Hematopoietic multipotent progenitor cell treated with erythropoietin and hydrocortisone succinate and interleukin-3 and kit ligand, for 15 days (in vitro differentiated cells): ENCODE results near the gene ITM2B.
"Not testable (repeated sequence)": the region's sequence is repeated elsewhere in the genome, so short reads cannot be mapped to it uniquely, and the experiment has no call there.

Source experiments
- DNase-seq: peaks from one replicate; pipeline ENCODE4 v3.0.0-alpha.2; 2015; ENCODE audit warnings: low spot score

ITM2B gene

DNA sequence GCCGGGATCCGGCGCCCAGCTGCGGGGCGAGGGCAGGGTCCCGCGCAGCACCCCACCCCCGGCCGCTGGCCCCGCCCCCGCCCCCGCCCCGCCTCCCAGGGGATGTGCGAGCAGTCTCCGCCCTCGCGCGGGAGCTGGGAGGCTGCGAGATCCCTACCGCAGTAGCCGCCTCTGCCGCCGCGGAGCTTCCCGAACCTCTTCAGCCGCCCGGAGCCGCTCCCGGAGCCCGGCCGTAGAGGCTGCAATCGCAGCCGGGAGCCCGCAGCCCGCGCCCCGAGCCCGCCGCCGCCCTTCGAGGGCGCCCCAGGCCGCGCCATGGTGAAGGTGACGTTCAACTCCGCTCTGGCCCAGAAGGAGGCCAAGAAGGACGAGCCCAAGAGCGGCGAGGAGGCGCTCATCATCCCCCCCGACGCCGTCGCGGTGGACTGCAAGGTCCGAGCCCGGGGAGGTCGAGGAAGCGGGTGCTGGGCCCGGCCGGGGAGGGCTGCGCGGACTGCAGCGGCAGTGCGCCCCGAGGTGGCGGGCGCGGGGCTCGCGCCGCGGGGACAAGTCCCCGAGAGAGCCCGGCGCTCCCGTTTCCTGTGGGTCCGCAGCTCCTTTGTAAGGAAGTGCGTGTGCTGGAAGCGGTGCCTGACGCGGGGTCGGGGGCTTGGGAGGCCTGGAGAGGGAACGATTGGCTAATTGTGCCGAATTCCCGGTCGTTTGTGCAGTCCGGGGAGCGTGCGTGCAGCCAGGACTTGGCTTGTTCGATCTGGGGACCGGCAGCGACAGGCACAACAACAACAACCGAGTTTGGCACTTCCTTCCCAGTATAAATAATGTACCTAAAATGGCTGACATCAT lies at the start of gene ITM2B:
Gene ITM2B, plus strand, starts transcription at position 161 of the 843 bp plus-strand sequence. Its CDS starts 155 bp downstream, at position 316.
- peak; percentile 67 for DNase-seq

DNA sequence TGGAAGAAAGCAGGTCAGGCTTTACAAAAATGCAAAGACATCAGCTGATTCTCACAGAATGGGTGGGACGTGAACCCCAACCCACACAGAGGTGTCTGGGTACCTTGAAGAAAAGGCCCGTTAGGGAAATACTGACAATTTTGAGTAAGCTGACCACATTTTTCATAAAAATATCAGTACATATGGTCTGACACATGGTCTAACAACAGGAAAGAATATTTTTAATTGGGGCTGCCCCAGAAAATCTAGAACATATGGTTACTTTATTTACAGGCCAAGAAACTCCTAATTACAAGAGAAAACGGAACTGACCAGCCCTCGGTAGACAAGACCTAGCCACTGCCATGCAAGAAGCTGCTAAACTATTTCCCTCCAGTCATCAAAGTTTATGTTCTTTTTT lies 48.7 kb upstream of the ITM2B start:
- DNase-seq, result no peak

DNA sequence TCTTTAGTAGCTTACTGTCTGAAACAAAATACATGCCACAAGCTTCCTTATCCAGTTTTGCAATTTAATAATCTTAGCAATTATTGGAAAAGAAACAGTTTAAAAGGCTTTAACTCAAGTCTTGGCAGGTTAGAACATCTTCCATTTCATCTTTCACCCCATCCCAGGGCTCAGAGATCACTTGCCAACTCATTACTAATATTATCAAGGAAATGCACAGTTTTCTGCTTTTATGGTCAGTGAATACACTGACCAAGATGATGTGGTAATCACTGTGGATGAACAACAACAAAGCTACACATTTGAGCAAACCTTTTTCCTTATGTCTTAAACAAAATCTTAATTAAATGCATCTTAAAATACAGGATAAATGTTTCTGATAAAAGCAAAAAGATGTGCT lies 48.0 kb upstream of the ITM2B start:
- DNase-seq, result no peak

DNA sequence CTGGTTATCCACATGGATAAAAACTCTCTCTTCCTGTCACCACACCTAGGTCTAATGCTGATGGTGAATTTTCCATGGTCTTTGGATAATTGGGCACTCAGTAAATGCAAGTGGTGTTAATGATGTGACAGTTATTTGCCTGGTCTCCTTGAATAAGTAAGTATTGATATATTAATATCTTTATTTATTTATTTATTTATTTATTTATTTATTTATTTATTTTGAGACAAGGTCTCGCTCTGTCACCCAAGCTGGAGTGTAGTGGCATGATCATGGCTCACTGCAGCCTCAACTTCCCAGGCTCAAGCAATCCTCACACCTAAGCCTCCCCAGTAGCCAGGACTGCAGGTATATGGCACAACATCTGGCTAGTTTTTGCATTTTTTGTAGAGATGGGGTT lies 46.3 kb upstream of the ITM2B start:
- no peak for DNase-seq

DNA sequence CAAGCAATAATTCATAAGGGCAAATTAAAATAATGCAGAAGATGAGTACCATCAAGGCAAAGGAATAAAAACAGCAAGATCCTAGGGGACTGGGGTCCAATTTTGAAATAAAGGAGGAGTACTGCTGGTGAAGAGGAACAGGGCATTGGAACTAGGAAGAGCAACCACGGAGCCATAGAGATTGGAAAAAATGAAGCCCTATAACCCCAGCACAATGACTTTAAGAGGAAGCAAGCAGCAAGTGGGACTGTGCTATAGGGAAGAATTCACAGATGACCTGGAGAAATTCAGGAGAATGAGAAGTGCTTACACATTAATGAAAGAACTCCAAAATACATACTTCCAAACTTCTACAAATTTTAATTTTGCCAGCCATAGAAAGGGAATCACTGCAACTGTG lies 44.9 kb upstream of the ITM2B start:
- DNase-seq, result no peak

DNA sequence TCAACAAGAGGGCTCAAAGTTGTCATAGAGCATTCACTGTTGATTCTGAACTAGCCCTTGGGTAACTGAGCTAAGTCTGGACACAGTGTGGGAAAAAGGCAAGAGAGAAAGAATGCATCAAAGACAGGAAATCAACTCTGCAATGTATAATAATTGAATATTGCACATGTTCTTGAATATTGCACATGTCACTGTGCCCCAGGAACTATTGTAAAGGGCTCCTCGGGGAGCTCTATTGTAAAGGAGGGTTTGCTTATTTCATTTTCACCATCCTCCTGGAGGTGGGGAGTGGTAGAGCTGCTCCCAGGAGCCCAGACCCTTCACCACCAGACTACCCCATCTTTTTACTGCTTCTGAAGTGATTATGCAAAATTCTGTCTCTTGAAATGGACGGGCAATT lies 44.4 kb upstream of the ITM2B start:
- no peak for DNase-seq

DNA sequence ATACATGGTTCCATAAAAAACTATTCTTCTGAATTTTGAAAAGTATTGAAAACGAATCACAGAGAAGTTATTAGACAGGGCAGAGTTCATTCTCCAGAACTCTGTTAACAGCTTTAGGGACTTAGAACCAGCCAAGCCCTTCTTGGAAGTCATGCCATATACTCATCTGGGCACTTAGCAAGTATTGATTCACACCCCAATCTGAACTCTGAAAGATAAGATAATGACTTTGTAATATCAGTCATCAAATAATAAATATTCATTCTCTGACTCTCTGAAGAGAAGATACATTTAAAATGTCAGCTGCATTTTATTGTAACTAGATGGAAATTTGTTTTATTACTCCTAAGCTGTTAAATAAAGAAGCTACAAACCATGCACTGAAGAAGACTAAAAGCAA lies 43.8 kb upstream of the ITM2B start:
- DNase-seq, result no peak

DNA sequence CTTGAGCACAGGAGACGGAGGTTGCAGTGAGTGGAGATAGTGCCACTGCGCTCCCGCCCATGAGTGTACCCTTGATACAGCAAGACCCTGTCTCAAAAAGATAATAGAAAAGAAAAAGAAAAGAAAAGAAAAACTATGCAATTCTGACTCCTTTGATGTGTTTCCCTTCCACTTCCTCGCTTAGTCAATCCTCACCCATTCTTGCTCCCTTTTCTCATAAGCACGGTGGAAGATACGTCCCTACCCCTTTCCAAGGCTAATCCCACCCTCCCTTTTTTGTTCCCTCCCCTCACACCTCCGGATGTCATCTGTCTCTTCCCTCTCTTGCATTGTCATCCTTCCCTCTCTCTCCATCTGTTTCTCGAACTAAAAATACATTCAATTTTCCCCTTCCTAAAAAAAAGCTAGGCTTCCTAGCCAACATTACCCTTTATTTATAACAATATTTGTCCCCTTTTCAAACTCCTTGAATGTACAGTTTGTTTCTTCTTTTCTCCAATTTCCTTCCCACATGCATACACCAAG lies 40.5 kb upstream of the ITM2B start:
- no peak for DNase-seq

DNA sequence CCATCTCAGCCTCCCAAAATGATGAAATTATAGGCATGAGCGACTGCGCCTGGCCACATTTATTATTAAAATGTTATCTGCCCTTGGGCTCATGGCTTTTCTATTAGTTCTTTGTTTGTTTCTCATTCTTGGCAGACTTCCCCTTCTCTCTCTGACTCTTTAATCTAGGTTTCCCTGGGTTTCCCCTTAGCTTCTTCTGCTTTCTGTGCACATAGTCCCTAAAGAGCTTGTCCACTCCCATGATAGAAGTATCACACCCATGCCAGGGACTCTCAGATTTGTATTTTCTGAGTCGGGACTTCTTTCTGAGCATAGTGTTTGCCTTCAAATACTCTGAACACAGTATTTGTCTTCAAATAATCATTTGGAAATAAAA lies 38.6 kb upstream of the ITM2B start:
- no peak for DNase-seq

DNA sequence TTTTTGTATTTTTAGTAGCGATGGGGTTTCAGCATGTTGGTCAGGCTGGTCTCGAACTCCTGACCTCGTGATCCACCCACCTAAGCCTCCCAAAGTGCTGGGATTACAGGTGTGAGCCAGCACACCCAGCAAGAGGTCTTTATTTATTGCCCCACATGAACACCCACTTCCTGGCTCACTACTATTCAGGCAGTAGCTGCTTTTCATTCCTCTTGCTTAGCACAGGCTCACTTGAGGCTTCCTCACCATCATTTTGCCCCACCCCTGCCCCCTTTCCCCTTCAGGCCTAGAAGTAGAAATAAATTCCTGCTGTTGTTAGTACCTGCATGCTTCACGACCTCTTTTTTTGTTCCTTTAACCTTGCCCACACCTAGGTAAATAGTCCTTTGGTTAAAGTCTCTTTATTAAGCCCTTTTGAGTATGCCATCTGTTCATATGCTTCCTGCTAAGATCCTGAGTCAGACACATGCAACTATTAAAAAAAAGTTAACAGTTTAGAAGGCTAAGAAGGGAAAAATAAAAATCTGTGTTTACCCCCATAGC lies 33.5 kb upstream of the ITM2B start:
- DNase-seq, result no peak

DNA sequence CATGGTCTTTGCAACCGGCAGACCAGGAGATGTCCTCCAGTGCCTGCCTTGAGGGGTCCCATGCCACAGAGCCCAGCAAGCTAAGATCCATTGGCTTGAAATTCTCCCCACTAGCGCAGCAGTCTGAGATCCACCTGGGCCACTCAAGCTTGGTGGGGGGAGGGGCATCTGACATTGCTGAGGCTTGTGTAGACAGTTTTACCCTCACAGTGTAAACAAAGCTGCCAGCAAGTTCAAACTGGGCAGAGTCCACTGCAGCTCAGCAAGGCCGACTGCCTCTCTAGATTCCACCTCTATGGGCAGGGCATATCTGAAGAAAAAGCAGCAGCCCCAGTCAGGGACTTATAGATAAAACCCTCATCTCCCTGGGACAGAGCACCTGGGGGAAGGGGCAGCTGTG lies 32.0 kb upstream of the ITM2B start:
- DNase-seq, result no peak

DNA sequence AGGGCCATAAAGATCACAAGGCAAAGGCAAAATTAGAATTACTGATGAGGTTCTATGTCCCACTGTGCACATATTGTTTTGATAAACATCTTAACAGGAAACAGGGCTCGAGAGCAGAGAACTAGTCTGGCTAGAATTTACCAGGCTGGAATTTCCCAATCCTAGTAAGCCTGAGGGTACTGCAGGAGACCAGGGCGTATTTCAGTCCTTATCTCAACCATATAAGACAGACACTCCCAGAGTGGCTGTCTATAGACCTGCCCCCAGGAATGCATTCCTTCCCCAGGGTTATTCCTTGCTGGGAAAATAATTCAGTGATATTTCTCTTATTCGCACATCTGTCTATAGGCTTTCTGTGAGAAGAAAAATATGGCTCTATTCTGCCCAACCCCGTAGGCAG lies 25.8 kb upstream of the ITM2B start:
- not testable (repeated sequence) for DNase-seq

DNA sequence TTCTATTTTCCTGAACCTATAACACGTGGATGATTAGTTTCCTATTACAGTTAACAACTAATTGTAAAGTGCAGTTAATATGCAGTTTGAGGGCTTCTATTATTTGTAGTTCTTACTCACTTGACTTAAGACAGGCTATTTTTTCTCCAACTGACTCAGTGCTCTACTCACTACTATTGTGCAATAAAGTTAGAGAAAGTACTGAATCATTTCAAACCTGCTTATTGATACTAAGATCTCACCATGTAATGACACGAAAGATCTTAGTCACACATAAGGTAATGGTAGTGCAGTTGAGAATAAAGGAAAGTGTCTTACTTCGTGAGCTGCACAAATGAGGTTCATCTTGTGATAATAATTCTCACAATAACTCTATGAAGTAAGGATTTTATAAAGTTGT lies 22.8 kb upstream of the ITM2B start:
- DNase-seq, result no peak

DNA sequence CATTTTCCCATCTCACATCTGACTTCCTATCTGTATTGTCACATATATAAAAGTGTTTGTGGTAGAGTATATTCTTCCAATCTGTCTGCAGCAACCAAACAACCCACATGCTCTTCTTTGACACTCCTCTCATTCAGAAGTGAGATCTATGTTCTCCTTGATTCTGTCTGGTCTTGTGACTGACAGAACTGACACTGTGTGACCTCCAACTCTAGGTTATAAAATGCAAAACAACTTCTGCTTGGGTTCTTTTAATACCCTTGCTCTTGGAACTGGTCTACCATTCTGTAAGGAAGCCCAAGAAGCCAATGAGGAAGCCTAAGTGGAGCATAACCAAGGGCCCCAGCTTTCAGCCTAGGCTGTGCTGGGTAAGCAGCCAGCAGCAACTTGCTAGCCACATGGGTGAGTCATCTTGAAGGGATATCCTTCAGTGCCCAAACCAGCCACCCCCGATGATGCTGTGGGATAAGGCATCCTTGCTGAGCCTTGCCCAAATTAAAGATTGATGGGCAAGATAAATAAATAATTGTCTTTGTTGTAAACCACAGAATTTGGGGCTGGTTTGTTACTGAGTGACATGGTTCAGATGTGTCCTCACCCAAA lies 18.4 kb upstream of the ITM2B start:
- no peak for DNase-seq

DNA sequence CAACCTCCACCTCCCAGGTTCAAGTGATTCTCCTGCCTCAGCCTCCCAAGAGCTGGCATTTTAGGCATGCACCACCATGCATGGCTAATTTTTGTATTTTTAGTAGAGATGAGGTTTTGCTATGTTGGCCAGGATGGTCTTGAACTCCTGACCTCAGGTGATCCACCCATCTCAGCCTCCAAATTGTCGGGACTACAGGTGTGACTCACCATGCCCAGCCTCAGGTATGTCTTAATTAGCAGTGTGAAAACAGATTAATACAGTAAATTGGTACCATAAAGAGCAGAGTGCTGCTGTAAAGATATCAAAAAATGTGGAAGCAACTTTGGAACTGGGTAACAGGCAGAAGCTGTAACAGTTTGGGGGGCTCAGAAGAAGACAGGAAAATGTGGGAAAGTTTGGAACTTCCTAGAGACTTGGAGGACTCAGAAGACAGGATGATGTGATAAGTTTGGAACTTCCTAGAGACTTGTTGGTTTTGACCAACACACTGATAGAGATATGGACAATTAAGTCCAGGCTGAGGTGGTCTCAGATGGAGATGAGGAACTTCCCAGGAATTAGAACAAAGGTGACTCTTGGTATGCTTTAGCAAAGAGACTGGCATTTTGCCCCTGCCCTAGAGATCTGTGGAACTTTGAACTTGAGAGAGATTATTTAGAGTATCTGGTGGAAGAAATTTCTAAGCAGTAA lies 17.3 kb upstream of the ITM2B start:
- not testable (repeated sequence) for DNase-seq

DNA sequence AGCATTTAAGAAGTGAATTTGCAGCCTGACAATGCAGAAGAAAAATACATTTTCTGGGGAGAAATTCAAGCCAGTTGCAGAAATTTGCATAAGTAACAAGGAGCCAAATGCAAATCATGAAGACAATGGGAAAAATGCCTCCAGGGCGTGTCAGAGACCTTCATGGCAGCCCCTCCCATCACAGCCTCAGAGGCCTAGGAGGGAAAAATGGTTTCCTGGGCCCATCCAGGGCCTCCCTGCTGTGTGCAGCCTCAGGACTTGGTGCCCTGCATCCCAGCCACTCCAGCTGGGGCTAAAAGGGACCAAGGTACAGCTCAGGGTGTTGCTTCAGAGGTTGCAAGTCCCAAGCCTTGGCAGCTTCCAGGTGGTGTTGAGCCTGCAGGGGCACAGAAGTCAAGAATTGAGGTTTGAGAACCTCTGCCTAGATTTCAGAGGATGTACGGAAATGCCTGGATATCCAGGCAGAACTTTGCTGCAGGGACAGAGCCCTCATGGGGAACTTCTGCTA lies 16.7 kb upstream of the ITM2B start:
- no peak for DNase-seq

DNA sequence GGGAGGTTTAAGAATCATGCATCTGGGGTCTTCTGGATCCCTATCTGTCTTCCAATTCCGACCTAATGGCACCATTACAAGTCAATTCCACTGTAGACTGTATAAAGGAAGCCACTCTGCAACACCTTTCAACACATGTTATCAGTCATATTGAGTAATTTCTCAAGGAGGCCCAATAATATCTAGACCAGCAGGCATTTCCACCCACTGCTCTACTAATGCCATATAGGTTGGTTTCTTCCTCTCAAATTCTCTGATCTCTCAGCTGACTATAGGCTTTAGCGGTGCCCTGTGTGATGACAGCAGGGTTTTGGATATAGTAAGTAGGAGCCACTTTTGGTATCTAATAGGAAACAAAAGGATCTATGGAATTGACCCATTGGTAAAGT lies 12.4 kb upstream of the ITM2B start:
- DNase-seq, result no peak

DNA sequence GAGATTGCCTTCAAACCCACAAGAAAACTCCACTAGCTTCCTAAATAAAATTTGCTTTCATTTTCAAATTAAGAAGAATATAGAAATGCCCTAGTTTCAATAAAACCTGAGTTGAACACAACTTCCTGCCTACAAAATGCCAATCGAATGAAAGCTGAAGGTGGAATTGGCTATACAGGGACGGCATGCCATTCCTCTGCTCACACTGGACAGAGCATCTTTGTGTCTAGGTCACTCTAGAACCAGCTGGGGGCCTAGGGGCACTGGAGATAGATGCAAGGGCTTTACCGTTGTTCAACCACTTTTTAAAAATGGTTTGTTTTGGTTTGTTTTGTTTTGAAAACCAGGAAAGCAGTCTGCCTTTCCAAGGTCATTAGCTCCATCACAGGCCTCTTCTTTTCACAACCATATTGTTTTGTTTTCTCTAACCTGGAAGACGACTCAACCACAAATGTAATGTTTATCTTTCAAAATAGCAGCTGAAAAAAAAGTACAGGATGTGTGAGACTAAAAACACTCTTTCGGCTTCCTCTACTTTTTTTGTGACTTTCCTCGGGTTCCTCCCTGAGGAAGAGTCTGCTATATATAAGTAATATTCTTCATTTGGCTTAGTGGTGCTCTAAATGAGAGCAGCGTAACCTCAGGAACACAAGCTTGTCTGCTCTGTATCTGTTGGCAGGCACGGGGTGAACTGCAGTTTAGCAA lies 11.9 kb upstream of the ITM2B start:
- DNase-seq, result no peak

DNA sequence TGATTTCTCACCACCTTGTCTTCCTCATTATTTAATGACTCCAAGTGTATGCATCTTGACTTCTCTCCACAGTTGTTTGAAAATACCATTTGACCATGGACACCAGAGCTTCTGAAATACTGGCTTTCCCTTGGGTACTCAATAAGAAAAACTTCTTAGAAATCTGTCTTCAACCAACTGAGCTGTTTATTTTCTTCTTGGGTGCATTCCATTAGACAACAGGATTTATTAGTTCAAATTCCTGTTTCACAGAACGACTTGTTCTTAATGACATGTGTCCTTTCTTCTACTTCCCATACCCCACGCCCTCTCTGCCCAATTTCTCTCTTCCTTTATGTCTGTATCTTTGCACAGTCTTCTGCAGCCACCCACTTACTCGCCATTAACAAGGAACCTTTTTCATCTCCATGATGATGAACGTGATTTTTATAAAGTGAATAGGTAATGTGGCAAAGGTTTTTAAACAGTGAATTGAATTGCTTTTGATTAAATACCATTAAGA lies 11.3 kb upstream of the ITM2B start:
- DNase-seq, result no peak

DNA sequence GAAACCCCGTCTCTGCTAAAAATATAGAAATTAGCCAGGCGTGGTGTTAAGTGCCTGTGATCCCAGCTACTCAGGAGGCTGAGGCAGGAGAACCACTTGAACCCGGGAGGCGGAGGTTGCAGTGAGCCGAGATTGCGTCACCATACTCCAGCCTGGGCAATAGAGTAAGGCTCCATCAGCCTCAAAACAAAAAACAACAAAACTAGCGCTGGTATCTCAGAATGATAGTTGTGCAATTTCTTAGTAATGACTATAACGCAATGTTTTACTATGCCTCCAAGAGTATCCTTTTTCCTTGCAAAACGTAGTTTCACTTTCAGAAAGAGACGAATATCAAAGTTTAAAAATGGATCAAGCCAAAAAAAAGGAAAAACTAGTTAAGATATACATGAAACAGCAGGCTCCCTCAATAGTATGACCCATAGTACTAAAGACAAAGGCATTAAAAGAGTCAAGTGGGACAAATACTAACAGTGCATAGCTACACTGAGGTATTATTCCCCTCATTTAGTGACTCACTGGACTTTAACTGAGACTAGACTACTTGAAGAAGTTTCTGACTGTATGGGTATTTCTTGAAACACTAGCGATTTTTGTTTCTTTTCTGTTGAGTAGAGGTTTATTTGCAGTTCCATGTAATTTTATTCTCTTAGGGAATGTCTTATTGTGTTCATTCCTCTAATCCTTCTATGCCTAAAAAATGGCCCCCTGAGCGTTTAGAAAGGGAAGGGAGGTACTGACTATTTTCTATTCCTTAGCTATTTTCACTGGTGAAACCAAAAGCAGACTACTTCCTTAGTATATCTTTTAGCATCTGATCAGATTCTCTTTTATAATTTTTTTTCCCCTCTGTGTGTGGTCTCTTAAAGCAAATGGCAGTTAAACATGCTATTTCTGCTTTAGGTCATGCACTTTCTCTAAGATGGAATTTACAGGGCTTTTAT lies 10.4 kb upstream of the ITM2B start:
- DNase-seq, result no peak

DNA sequence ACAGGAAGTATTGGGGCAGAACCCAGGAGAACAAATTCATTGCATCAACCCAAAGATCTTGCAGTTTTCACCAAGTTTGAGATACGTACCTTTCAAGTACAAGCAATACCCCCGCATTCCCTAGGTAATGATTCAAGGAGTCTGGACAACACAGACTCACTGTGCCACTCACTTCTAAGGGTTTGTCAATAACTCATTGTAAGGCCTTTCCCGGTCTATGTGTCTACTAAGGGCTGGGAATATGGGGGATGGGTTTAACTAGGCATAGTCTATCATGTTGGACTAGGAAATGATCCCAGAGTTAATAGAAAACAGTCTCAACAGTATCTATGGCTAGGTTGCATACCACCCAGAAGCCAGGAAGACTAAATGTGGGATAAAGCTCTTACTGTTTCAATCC lies 8.3 kb upstream of the ITM2B start:
- DNase-seq, result no peak
